ENCODE data around the gene MLLT6. TPM values are rescaled to one million over a fixed set of nuclear protein-coding genes. Genes with fewer than 3 reads are reported as not detected.

Gene MLLT6
- 10 to 100 TPM; 48.2 to 76.8 (median 56.3) TPM for total RNA-seq

- intact Hi-C loops (cut with DNase I; ENCODE audit: low total_unique reads): loop anchor here (1.0 to 5.0 kb wide), 4 partner anchors 28 to 162 kb away; partner anchors contain the start of genes PIP4K2B and PSMB3
- in situ Hi-C loops (cut with MboI; ENCODE audit: low sequenced_read_pairs in 4 of 4): no loop called here
- ATAC-seq: peak; percentile 42 to 48
Observed at GRCh38 chr17:38704606-38705522, at the start of gene MLLT6. Gene MLLT6, plus strand, starts transcription at chr17:38705273. Its CDS starts 360 bp downstream, at chr17:38705633.

GRCh38 chr17:38656959-38657823 is 47.9 kb upstream of the MLLT6 start:
- no peak for ATAC-seq
- H3K36me3 ChIP-seq: no peaks in the 10 kb centered on the region
- in situ Hi-C loops (cut with MboI; ENCODE audit: low sequenced_read_pairs in 4 of 4): loop anchor here in 1 of 4 donors (25.0 kb wide), 1 partner anchor 170 kb away; no protein-coding TSS in a partner anchor
- H3K4me3 ChIP-seq: no peak overlapping the region
- H3K9me3 ChIP-seq: no peaks in the 10 kb centered on the region
- H3K27ac ChIP-seq: no peak overlapping the region
- peaks cover 20 to 28% (median 26%) of the 10 kb centered on the region in 3 donors for H3K27me3 ChIP-seq
- intact Hi-C loops (cut with DNase I; ENCODE audit: low total_unique reads): no loop called here
- DNase-seq: no peak
- TF ChIP-seq, protein P1, sequence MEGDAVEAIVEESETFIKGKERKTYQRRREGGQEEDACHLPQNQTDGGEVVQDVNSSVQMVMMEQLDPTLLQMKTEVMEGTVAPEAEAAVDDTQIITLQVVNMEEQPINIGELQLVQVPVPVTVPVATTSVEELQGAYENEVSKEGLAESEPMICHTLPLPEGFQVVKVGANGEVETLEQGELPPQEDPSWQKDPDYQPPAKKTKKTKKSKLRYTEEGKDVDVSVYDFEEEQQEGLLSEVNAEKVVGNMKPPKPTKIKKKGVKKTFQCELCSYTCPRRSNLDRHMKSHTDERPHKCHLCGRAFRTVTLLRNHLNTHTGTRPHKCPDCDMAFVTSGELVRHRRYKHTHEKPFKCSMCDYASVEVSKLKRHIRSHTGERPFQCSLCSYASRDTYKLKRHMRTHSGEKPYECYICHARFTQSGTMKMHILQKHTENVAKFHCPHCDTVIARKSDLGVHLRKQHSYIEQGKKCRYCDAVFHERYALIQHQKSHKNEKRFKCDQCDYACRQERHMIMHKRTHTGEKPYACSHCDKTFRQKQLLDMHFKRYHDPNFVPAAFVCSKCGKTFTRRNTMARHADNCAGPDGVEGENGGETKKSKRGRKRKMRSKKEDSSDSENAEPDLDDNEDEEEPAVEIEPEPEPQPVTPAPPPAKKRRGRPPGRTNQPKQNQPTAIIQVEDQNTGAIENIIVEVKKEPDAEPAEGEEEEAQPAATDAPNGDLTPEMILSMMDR (IDR thresholded peaks at IDR 0.05 in 4 of 5, conservative IDR thresholded peaks at IDR 0.05 in 1 of 5): no peak
- no peak for TF ChIP-seq POLR2A (IDR thresholded peaks at IDR 0.05)
- no peaks in the 10 kb centered on the region for H3K4me1 ChIP-seq

More at GRCh38 chr17:38704606-38705522, at the start of gene MLLT6:
- Histone ChIP-seq H3K36me3 (peaks cover 0 to 13% of the 10 kb centered on the region in 2 donors), H3K4me1 (peaks cover 37 to 38% of the 10 kb centered on the region in 2 donors), H3K27me3 (no peaks in the 10 kb centered on the region), H3K27ac (peak within 1 kb of the TSS; percentile 96 to 100 (median 98)), H3K9me3 (no peaks in the 10 kb centered on the region), H3K4me3 (peak within 1 kb of the TSS; percentile 71 to 93 (median 84))
- TF ChIP-seq POLR2A (IDR thresholded peaks at IDR 0.05): peak; percentile 44 to 62
- TF ChIP-seq, protein P1 (IDR thresholded peaks at IDR 0.05 in 4 of 5, conservative IDR thresholded peaks at IDR 0.05 in 1 of 5): no peak
- peak; percentile 59 to 75 for DNase-seq

DNA sequence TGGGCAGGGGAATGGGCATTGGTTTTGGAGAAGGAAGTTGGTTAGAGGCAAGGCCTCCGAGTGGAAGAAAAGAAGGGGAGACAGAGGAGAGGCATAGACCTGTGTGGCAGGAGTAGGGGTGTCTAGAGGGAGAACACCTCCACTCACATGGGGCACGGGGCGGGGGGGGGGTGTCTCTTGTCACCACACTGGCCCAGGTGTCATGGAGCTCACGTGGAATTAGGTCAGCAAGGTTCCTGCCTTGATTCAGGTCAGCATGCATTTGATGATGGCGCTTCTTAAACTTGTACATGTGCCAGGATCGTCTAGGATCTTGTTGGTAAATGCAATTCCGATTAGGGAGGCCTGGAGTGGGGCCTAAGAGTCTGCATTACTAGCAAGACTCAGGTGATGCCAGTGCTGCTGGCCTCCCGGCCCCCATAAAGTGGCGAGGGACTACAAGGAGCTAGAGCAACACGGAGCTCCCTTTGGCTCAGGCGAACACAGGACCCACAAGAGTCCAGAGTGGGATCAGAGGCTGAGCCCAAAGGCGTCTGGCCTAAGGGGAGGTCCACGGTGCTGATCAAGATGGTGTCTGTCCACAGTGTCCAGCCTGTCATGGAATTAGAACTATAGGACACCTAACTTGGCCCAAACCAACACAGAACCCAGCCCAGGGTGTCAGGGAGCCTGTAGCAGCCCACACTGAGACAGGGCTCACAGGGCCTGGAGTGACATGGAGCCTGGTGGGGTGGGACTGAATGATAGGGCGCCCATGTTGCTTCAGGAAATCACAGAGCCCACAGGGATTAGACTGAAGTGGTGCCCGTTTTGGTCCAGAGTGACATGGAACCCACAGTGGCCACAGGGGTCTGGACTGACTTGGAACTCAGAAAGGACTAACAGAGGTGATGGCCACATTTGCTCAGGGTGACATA is 47.0 kb upstream of the MLLT6 start:
- Histone ChIP-seq H3K27me3 (peaks cover 20 to 26% (median 23%) of the 10 kb centered on the region in 3 donors), H3K4me3 (no peak overlapping the region), H3K9me3 (no peaks in the 10 kb centered on the region), H3K4me1 (no peaks in the 10 kb centered on the region), H3K36me3 (no peaks in the 10 kb centered on the region), H3K27ac (no peak overlapping the region)
- in situ Hi-C loops (cut with MboI; ENCODE audit: low sequenced_read_pairs in 4 of 4): loop anchor here in 1 of 4 donors (25.0 kb wide), 1 partner anchor 171 kb away; no protein-coding TSS in a partner anchor
- intact Hi-C loops (cut with DNase I; ENCODE audit: low total_unique reads): no loop called here
- ATAC-seq (no peak), DNase-seq (no peak)
- TF ChIP-seq, protein P1 (IDR thresholded peaks at IDR 0.05 in 4 of 5, conservative IDR thresholded peaks at IDR 0.05 in 1 of 5): no peak
- TF ChIP-seq POLR2A (IDR thresholded peaks at IDR 0.05): no peak

Measured in gastrocnemius medialis (tissue), 4 donors.